ENCODE results near the gene HMX1.

DNA sequence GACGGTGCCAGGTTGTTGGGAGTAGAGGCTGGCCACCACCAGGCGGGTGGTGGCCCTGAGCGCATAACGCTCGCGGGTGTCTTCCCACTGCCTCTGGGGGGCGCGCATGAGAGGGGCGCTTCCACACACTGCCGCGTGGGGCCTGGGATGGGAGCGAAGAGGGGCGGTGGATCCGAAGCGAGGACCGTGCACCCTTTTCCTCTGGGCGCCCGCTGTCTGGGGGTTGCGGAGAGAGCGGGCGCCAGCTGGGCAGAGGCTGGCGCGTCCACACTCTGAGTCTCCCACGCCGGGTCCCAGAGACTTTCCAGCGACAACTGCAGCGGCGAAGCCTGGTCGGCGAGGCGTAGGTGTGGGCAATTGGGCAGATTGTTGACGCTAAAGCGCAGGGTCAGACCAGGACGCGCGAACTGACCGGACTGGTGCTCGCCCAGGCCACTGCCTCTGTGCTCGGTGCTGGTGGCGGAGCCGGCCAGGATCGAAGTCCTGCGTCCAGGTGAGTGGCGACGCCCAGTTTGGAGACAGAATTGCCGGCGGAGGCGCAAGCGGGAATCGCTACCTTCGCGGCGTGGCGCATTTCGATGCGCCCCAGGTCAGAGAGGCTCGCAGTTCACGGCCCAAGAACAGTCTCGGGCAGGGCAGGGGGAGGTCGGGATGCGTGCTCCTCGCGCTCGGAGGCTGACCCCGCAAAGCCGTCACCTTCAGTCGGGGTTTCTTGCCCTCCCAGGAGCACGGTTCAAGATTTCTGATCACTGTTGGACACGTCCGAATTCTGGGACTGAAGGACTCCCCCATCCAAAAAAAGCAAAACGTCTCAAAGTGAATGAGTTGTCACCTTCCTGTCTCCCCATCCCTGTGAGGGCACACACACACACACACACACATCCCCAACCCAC, 2.6 kb upstream of the HMX1 start:
- TF ChIP-seq, protein P1, sequence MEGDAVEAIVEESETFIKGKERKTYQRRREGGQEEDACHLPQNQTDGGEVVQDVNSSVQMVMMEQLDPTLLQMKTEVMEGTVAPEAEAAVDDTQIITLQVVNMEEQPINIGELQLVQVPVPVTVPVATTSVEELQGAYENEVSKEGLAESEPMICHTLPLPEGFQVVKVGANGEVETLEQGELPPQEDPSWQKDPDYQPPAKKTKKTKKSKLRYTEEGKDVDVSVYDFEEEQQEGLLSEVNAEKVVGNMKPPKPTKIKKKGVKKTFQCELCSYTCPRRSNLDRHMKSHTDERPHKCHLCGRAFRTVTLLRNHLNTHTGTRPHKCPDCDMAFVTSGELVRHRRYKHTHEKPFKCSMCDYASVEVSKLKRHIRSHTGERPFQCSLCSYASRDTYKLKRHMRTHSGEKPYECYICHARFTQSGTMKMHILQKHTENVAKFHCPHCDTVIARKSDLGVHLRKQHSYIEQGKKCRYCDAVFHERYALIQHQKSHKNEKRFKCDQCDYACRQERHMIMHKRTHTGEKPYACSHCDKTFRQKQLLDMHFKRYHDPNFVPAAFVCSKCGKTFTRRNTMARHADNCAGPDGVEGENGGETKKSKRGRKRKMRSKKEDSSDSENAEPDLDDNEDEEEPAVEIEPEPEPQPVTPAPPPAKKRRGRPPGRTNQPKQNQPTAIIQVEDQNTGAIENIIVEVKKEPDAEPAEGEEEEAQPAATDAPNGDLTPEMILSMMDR (IDR thresholded peaks at IDR 0.05): no peak
- no peak for TF ChIP-seq FOXM1 (IDR thresholded peaks at IDR 0.05; ENCODE audit: low read depth)
- no peak for TF ChIP-seq POLR2AphosphoS5 (IDR thresholded peaks at IDR 0.05; ENCODE audit: low read depth, low read length)
- TF ChIP-seq, protein P2, sequence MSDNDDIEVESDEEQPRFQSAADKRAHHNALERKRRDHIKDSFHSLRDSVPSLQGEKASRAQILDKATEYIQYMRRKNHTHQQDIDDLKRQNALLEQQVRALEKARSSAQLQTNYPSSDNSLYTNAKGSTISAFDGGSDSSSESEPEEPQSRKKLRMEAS (IDR thresholded peaks at IDR 0.05; ENCODE audit: low read depth): no peak
- no peak for TF ChIP-seq NRF1 (IDR thresholded peaks at IDR 0.05; ENCODE audit: low read depth, low read length)
- TF ChIP-seq EZH2phosphoT487 (IDR thresholded peaks at IDR 0.05; ENCODE audit: borderline replicate concordance, low read depth): no peak
- TF ChIP-seq FOXJ3 (CRISPR knock-in tag; IDR thresholded peaks at IDR 0.05): no peak
- TF ChIP-seq, protein P3, sequence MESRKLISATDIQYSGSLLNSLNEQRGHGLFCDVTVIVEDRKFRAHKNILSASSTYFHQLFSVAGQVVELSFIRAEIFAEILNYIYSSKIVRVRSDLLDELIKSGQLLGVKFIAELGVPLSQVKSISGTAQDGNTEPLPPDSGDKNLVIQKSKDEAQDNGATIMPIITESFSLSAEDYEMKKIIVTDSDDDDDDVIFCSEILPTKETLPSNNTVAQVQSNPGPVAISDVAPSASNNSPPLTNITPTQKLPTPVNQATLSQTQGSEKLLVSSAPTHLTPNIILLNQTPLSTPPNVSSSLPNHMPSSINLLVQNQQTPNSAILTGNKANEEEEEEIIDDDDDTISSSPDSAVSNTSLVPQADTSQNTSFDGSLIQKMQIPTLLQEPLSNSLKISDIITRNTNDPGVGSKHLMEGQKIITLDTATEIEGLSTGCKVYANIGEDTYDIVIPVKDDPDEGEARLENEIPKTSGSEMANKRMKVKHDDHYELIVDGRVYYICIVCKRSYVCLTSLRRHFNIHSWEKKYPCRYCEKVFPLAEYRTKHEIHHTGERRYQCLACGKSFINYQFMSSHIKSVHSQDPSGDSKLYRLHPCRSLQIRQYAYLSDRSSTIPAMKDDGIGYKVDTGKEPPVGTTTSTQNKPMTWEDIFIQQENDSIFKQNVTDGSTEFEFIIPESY (IDR thresholded peaks at IDR 0.05; ENCODE audit: borderline replicate concordance, low read depth): no peak

Data from SK-N-SH (cell line).